Subcutaneous abdominal adipose tissue (tissue), 5 donors: ENCODE measurements around the gene SNU13.
"Not testable (repeated sequence)": the region's sequence is repeated elsewhere in the genome, so short reads cannot be mapped to it uniquely, and the experiment has no call there.

Source experiments
- H3K27ac ChIP-seq: one replicate; pipeline ENCODE4 v1.7.0; 2013; ENCODE audit warnings: low read depth, mild to moderate bottlenecking, inconsistent platforms, low read length, moderate library complexity
- H3K27me3 ChIP-seq, 5 donors: one replicate each; pipeline ENCODE4 v1.7.0; 2013; ENCODE audit warnings: low read length in 5 of 5, inconsistent platforms in 1 of 5; ENCODE audit not compliant: control insufficient read depth in 5 of 5, insufficient read depth in 4 of 5
- H3K36me3 ChIP-seq, 5 donors: one replicate each; pipeline ENCODE4 v1.7.0; 2013; ENCODE audit warnings: low read length in 5 of 5; ENCODE audit not compliant: control insufficient read depth in 5 of 5, insufficient read depth in 5 of 5
- H3K4me1 ChIP-seq, 5 donors: one replicate each; pipeline ENCODE4 v1.7.0; 2013; ENCODE audit warnings: low read length in 5 of 5, mild to moderate bottlenecking in 3 of 5, moderate library complexity in 1 of 5; ENCODE audit not compliant: control insufficient read depth in 5 of 5, insufficient read depth in 5 of 5
- H3K4me3 ChIP-seq, 5 donors: one replicate each; pipeline ENCODE4 v1.7.0; 2013; ENCODE audit warnings: low read length in 5 of 5, low read depth in 1 of 5
- H3K9ac ChIP-seq, 5 donors: one replicate each; pipeline ENCODE4 v1.7.0; 2013; ENCODE audit warnings: low read length in 5 of 5, mild to moderate bottlenecking in 4 of 5, moderate library complexity in 3 of 5
- H3K9me3 ChIP-seq, 5 donors: one replicate each; pipeline ENCODE4 v1.7.0; 2013; ENCODE audit warnings: low read length in 5 of 5; ENCODE audit not compliant: control insufficient read depth in 5 of 5
- donor health status: healthy.
- donor health status: healthy.
- donor health status: healthy.
- donor health status: healthy.
- donor health status: healthy.

Gene SNU13

DNA sequence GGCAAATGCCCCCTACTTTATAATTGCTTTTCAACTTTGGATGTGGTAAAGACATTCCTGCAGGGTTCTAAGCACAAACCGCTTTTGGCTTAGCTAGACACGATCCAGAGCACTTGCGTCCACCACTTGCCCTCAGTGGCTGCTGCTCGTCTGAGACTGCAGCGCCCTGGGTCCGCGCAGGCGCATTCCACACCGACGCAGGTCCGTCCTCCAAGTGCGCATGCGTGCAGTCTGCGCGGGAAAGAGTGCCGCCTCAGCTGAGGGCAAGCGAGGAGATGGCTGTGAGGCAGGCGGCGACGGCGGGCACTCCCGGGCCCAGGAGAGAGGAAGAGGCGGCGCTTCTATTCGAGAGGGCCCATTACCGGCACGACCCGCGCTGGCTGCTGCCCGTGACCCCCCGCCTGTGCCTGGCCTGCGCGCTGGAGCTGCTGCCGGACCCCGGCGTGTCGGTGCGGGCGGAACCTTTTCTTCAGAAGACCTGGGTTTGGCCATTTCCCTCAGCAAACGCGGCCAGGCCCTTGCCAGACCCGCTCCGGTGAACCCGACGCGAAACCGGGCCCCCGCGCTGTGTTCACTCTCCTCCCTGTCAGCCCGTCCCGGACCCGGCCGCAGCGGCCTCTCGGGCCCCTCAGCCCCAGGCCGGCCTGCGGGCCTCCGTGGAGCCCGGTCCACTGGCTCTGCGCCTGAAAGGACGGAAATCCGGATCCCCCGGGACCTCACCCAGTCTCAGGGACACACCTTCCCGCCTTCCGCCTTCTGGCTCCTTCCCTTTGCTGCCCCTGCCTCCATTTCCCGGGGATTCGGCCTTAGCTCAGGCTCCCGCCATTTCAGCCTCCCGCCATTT lies 10.8 kb upstream of the SNU13 start, which contains the start of gene MEI1:
Gene MEI1, plus strand, starts transcription at position 240 of the 844 bp plus-strand sequence. Its CDS starts 36 bp downstream, at position 276.
- Histone ChIP-seq H3K9ac (peak within 1 kb of the TSS in 1 of 5 donors; percentile 53), H3K4me3 (peak within 1 kb of the TSS in 4 of 5 donors; percentile 13 to 34 (median 26))

GRCh38 chr22:41697126-41697775 lies 8.6 kb upstream of the SNU13 start:
- Histone ChIP-seq H3K9me3 (no peaks in the 10 kb centered on the region), H3K27me3 (no peaks in the 10 kb centered on the region), H3K9ac (peak overlapping the region in 3 of 5 donors; percentile 36 to 53 (median 44)), H3K4me1 (peaks cover 0 to 21% (median 18%) of the 10 kb centered on the region in 5 donors), H3K4me3 (peak overlapping the region in 4 of 5 donors; percentile 31 to 62 (median 50)), H3K27ac (no peak overlapping the region), H3K36me3 (peaks cover 0 to 15% (median 9%) of the 10 kb centered on the region in 5 donors)

More for the DNA sequence above, 10.8 kb upstream of the SNU13 start, which contains the start of gene MEI1:
- H3K4me1 ChIP-seq = peaks cover 0 to 21% (median 18%) of the 10 kb centered on the region in 5 donors
- peaks cover 0 to under 1% (median 0%) of the 10 kb centered on the region in 5 donors for H3K36me3 ChIP-seq
- no peak within 1 kb of the TSS for H3K27ac ChIP-seq
- H3K27me3 ChIP-seq = no peaks in the 10 kb centered on the region
- no peaks in the 10 kb centered on the region for H3K9me3 ChIP-seq

- peaks cover 0 to 21% (median 18%) of the 10 kb centered on the region in 5 donors for H3K4me1 ChIP-seq
- H3K9me3 ChIP-seq = no peaks in the 10 kb centered on the region
- H3K4me3 ChIP-seq = peak overlapping the region in 1 of 5 donors; percentile 62
- no peak overlapping the region for H3K27ac ChIP-seq
- peaks cover 0 to 15% (median 9%) of the 10 kb centered on the region in 5 donors for H3K36me3 ChIP-seq
- peak overlapping the region in 2 of 5 donors; percentile 44 to 53 for H3K9ac ChIP-seq
- H3K27me3 ChIP-seq = no peaks in the 10 kb centered on the region
These were observed 8.0 kb upstream of the SNU13 start for GRCh38 chr22:41696703-41697102.

DNA sequence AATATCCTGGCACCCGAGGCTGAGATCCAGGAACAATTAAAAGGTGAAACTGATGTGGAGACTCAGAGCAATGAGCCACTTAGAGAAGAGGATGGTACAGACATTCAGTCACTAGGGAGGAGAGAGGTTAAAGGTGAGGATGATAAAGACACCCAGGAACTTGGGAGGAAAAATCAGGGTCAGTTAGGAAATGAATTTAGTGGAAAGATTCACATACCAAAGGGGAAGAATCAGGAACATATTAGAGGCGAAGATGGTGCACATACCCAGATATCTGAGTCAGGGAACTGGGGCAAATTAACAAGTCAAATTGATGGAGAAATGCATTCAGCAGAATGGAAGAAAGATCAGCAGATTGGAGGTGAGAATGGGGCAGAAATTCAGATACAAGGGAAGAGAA lies 6.5 kb upstream of the SNU13 start:
- H3K9ac ChIP-seq = no peak overlapping the region
- no peaks in the 10 kb centered on the region for H3K9me3 ChIP-seq
- H3K36me3 ChIP-seq = peaks cover 0 to 15% (median 9%) of the 10 kb centered on the region in 5 donors
- no peak overlapping the region for H3K4me3 ChIP-seq
- no peak overlapping the region for H3K27ac ChIP-seq
- no peaks in the 10 kb centered on the region for H3K27me3 ChIP-seq
- peaks cover 0 to 21% (median 18%) of the 10 kb centered on the region in 5 donors for H3K4me1 ChIP-seq

DNA sequence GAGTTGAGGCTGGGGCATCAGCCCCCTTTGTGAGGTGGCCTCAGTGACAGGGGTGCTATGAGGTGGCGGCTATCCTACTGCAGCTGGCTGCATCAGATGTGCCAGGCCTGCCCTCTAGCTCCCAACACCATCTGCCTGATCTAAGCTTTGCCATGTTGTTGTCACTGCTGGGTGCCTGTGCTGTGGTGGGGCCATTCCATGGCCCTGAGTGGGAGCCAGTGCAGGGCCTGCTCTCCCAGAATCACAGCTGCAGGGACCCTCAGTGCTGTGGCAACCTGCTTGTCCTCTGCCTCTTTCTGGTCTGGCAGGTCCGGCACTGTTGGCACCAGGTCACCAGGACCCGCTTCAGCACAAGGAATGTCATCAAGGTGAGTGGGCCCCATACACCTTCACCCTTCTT lies 1.8 kb upstream of the SNU13 start:
- Histone ChIP-seq H3K9ac (no peak overlapping the region), H3K36me3 (peaks cover 0 to 15% (median 9%) of the 10 kb centered on the region in 5 donors), H3K27me3 (no peaks in the 10 kb centered on the region), H3K27ac (no peak overlapping the region), H3K9me3 (no peaks in the 10 kb centered on the region), H3K4me3 (no peak overlapping the region), H3K4me1 (peaks cover 0 to 18% (median 12%) of the 10 kb centered on the region in 5 donors)

DNA sequence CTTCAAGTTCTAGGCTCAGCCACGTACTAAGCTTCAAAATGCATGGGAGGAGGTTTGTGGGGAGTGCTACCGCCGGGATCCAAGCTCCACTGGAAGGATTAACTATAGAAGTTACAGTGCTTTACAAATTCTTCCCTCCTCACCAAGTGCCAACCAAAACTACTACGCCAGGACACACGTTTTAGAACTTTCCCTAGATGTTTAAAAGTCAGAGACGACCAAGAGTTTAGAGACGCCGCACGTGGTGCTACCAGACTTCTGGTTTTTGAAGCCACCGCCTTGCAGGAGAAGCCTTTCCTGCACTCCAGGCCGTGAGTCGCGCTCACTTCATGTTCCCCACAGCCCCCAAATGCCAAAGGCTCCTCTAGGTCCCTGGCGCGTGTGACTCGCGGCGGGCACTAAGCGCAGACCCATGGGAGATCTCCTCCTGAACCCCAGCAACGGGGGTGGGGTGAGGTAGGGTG lies 734 bp downstream of the SNU13 start:
- Histone ChIP-seq H3K4me3 (peak overlapping the region; percentile 69 to 88 (median 85)), H3K9me3 (no peaks in the 10 kb centered on the region), H3K27me3 (no peaks in the 10 kb centered on the region), H3K4me1 (peaks cover 0 to 18% (median 12%) of the 10 kb centered on the region in 5 donors), H3K9ac (peak overlapping the region; percentile 73 to 93 (median 80)), H3K27ac (peak overlapping the region; percentile 90), H3K36me3 (no peaks in the 10 kb centered on the region)

GRCh38 chr22:41686890-41687289 lies 1.8 kb downstream of the SNU13 start:
- not testable (repeated sequence) for H3K4me3 ChIP-seq, H3K27me3 ChIP-seq, H3K9ac ChIP-seq, H3K9me3 ChIP-seq, H3K36me3 ChIP-seq, H3K27ac ChIP-seq
- H3K4me1 ChIP-seq = peaks cover 0 to 20% (median 14%) of the 10 kb centered on the region in 5 donors

- Histone ChIP-seq H3K4me1 (peaks cover 0 to 28% (median 21%) of the 10 kb centered on the region in 5 donors), H3K4me3 (no peak overlapping the region), H3K36me3 (peaks cover 4 to 17% (median 8%) of the 10 kb centered on the region in 5 donors), H3K27ac (no peak overlapping the region), H3K9me3 (no peaks in the 10 kb centered on the region), H3K27me3 (no peaks in the 10 kb centered on the region), H3K9ac (no peak overlapping the region)
These were observed 4.5 kb downstream of the SNU13 start for GRCh38 chr22:41684194-41684593.

DNA sequence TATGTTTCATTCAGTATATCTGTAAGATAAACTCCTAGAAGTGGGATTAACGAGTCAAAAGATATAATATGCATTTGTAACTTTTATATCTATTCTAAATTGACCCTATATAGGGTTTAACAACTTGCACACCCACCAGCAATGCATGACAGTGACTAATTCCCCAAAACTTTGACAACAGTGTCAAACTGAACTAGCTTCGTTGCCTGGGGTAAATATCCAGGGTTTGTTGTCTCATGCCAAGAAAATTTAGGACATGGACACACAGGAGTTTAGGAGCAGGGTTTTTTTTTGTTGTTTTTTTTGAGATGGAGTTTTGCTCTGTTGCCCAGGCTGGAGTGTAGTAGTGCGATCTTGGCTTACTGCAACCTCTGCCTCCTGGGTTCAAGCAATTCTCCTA lies 5.1 kb downstream of the SNU13 start:
- H3K27me3 ChIP-seq = no peaks in the 10 kb centered on the region
- H3K9ac ChIP-seq = no peak overlapping the region
- H3K4me3 ChIP-seq = no peak overlapping the region
- no peak overlapping the region for H3K27ac ChIP-seq
- peaks cover 4 to 21% (median 10%) of the 10 kb centered on the region in 5 donors for H3K36me3 ChIP-seq
- H3K9me3 ChIP-seq = no peaks in the 10 kb centered on the region
- H3K4me1 ChIP-seq = peaks cover 0 to 26% (median 21%) of the 10 kb centered on the region in 5 donors
